22Rv1 (cell line): ENCODE data around the gene ACAP2.

Source experiments
- ZFX ChIP-seq: fragments of 450-650 bp; IDR thresholded peaks from 2 replicates; pipeline ENCODE4 v1.6.1; 2017; ENCODE audit warnings: antibody characterized with exemption, borderline replicate concordance
- TF ChIP-seq, protein P1 (sequence below): fragments of 450-650 bp; IDR thresholded peaks from 2 replicates; pipeline ENCODE4 v1.5.1; 2017; ENCODE audit warnings: mild to moderate bottlenecking

DNA sequence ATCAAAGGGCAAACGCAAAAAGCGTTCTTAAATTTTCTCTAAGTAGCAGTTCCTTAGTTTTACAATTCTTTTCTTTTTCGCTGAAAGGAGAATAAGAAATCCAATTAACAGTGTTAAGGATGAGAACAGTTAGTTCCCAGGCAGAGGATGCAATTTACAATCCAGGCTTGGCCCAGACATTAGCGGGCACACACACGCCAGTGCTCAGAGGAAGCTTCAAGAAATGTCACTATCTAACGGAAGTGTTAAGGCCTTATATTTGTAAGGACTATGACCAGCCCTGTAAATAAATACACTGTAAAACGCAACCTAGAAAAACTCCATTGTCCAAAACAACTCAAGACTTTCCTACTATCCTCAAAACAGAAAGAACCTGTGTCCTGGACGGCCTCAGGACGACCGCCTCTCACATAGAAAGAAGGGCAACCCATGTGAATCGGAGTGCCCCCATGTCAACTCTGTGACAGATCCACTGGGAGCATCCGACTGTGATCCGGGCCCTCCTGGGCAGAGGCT is 1.3 kb downstream of the ACAP2 start:
- TF ChIP-seq, protein P1, sequence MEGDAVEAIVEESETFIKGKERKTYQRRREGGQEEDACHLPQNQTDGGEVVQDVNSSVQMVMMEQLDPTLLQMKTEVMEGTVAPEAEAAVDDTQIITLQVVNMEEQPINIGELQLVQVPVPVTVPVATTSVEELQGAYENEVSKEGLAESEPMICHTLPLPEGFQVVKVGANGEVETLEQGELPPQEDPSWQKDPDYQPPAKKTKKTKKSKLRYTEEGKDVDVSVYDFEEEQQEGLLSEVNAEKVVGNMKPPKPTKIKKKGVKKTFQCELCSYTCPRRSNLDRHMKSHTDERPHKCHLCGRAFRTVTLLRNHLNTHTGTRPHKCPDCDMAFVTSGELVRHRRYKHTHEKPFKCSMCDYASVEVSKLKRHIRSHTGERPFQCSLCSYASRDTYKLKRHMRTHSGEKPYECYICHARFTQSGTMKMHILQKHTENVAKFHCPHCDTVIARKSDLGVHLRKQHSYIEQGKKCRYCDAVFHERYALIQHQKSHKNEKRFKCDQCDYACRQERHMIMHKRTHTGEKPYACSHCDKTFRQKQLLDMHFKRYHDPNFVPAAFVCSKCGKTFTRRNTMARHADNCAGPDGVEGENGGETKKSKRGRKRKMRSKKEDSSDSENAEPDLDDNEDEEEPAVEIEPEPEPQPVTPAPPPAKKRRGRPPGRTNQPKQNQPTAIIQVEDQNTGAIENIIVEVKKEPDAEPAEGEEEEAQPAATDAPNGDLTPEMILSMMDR, result no peak
- TF ChIP-seq ZFX, result no peak
